ENCODE data around the gene ARL2BP. TPM values are rescaled to one million over a fixed set of nuclear protein-coding genes. Genes with fewer than 3 reads are reported as not detected.

The ARL2BP gene
- total RNA-seq, 1 donor from 2014 or later, result 41.5 TPM

- peaks cover 4% of the 10 kb centered on the region for H3K27me3 Mint-ChIP-seq (ENCODE audit: insufficient read depth, low read depth)
- Histone ChIP-seq H3K9ac (no peak overlapping the region), H3K36me3 (no peaks in the 10 kb centered on the region)
Observed at GRCh38 chr16:57255686-57256415, 10.8 kb downstream of the ARL2BP start.

GRCh38 chr16:57256601-57257395 lies 11.7 kb downstream of the ARL2BP start:
- H3K27ac Mint-ChIP-seq, result peak overlapping the region; percentile 42
- peaks cover 22% of the 10 kb centered on the region for H3F3A ChIP-seq (ENCODE audit: low read depth)
- no peaks in the 10 kb centered on the region for H3K27me3 ChIP-seq
- H3K4me1 ChIP-seq, result peaks cover 16% of the 10 kb centered on the region
- DNase-seq (ENCODE audit: low spot score), result no peak
- no peaks in the 10 kb centered on the region for H3K36me3 ChIP-seq
- H3K4me1 Mint-ChIP-seq, result peaks cover 30% of the 10 kb centered on the region
- H2AFZ ChIP-seq (replicated peaks), result no peak overlapping the region
- H3K4me3 Mint-ChIP-seq, result peak overlapping the region; percentile 57
- H3K36me3 Mint-ChIP-seq, result peaks cover 15% of the 10 kb centered on the region
- H3K79me2 ChIP-seq (ENCODE audit: low read depth), result no peaks in the 10 kb centered on the region
- peaks cover 4% of the 10 kb centered on the region for H3K27me3 Mint-ChIP-seq (ENCODE audit: insufficient read depth, low read depth)
- no peak overlapping the region for H3K9ac ChIP-seq
- H4K20me1 ChIP-seq (ENCODE audit: low read depth), result no peaks in the 10 kb centered on the region
- H3K4me2 ChIP-seq, result no peak overlapping the region
- TF ChIP-seq EZH2 (IDR thresholded peaks at IDR 0.05) (no peak), EZH2phosphoT487 (IDR thresholded peaks at IDR 0.05) (no peak)
- TF ChIP-seq, protein P1, sequence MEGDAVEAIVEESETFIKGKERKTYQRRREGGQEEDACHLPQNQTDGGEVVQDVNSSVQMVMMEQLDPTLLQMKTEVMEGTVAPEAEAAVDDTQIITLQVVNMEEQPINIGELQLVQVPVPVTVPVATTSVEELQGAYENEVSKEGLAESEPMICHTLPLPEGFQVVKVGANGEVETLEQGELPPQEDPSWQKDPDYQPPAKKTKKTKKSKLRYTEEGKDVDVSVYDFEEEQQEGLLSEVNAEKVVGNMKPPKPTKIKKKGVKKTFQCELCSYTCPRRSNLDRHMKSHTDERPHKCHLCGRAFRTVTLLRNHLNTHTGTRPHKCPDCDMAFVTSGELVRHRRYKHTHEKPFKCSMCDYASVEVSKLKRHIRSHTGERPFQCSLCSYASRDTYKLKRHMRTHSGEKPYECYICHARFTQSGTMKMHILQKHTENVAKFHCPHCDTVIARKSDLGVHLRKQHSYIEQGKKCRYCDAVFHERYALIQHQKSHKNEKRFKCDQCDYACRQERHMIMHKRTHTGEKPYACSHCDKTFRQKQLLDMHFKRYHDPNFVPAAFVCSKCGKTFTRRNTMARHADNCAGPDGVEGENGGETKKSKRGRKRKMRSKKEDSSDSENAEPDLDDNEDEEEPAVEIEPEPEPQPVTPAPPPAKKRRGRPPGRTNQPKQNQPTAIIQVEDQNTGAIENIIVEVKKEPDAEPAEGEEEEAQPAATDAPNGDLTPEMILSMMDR (IDR thresholded peaks at IDR 0.05), result no peak
- H3K4me3 ChIP-seq, result no peak overlapping the region
- no peak overlapping the region for H3K27ac ChIP-seq
- no peaks in the 10 kb centered on the region for H3K9me3 Mint-ChIP-seq
- H3K9me3 ChIP-seq (ENCODE audit: low read depth), result no peaks in the 10 kb centered on the region

More at GRCh38 chr16:57255686-57256415, 10.8 kb downstream of the ARL2BP start:
- H3K4me1 ChIP-seq, result peaks cover 15% of the 10 kb centered on the region
- H3F3A ChIP-seq (ENCODE audit: low read depth), result peaks cover 17% of the 10 kb centered on the region
- H3K9me3 ChIP-seq (ENCODE audit: low read depth), result no peaks in the 10 kb centered on the region
- no peaks in the 10 kb centered on the region for H3K27me3 ChIP-seq
- no peaks in the 10 kb centered on the region for H4K20me1 ChIP-seq (ENCODE audit: low read depth)
- no peak overlapping the region for H2AFZ ChIP-seq (replicated peaks)
- no peak overlapping the region for H3K27ac ChIP-seq
- H3K9me3 Mint-ChIP-seq, result no peaks in the 10 kb centered on the region
- peaks cover 15% of the 10 kb centered on the region for H3K36me3 Mint-ChIP-seq
- no peaks in the 10 kb centered on the region for H3K79me2 ChIP-seq (ENCODE audit: low read depth)
- no peak overlapping the region for H3K4me3 Mint-ChIP-seq
- no peak overlapping the region for H3K4me3 ChIP-seq
- peaks cover 25% of the 10 kb centered on the region for H3K4me1 Mint-ChIP-seq
- H3K27ac Mint-ChIP-seq, result peak overlapping the region; percentile 43
- no peak overlapping the region for H3K4me2 ChIP-seq
- TF ChIP-seq, protein P1 (IDR thresholded peaks at IDR 0.05), result no peak
- TF ChIP-seq EZH2phosphoT487 (IDR thresholded peaks at IDR 0.05), result no peak
- TF ChIP-seq EZH2 (IDR thresholded peaks at IDR 0.05), result no peak
- no peak for DNase-seq (ENCODE audit: low spot score)

DNA sequence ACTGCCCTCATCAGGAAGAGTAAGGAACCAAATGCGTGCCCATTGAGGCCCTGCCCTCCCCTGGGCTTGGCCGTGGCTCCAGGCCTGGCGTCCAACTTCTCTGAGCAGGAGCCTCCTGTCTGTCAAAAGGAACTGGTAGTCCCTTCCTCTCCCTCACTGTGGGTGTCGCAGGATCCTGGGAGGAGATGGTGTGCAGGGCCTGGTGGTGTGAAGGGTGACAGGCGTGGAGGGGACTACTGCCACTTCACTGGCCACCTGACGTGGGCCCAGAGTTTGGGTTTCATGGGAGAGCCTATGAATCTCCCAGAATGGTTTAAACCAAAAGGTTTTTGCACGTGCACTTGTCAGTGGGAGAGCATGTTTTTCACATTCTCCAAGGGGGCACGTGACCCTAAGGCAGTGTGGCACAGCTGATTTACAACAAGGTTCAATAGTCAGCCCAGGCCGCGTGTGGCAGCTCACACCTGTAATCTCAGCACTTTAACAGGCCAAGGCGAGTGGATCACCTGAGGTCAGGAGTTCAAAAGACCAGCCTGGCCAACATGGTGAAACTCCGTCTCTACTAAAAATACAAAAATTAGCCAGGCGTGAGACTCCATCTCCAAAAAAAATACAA lies 12.5 kb downstream of the ARL2BP start:
- H3K79me2 ChIP-seq (ENCODE audit: low read depth), result no peaks in the 10 kb centered on the region
- no peak overlapping the region for H3K9ac ChIP-seq
- no peaks in the 10 kb centered on the region for H3K9me3 ChIP-seq (ENCODE audit: low read depth)
- Mint-ChIP-seq H3K27me3 (ENCODE audit: insufficient read depth, low read depth) (peaks cover 4% of the 10 kb centered on the region), H3K4me1 (peaks cover 30% of the 10 kb centered on the region), H3K27ac (no peak overlapping the region), H3K36me3 (peaks cover 8% of the 10 kb centered on the region), H3K9me3 (no peaks in the 10 kb centered on the region), H3K4me3 (no peak overlapping the region)
- H3K4me2 ChIP-seq, result no peak overlapping the region
- H3F3A ChIP-seq (ENCODE audit: low read depth), result peaks cover 22% of the 10 kb centered on the region
- H3K4me3 ChIP-seq, result no peak overlapping the region
- DNase-seq (ENCODE audit: low spot score), result no peak
- TF ChIP-seq, protein P1 (IDR thresholded peaks at IDR 0.05), result no peak
- TF ChIP-seq EZH2 (IDR thresholded peaks at IDR 0.05), result no peak
- no peak for TF ChIP-seq EZH2phosphoT487 (IDR thresholded peaks at IDR 0.05)
- H3K36me3 ChIP-seq, result no peaks in the 10 kb centered on the region
- H3K27ac ChIP-seq, result no peak overlapping the region
- H3K4me1 ChIP-seq, result peaks cover 16% of the 10 kb centered on the region
- no peak overlapping the region for H2AFZ ChIP-seq (replicated peaks)
- H3K27me3 ChIP-seq, result no peaks in the 10 kb centered on the region
- no peaks in the 10 kb centered on the region for H4K20me1 ChIP-seq (ENCODE audit: low read depth)
